BLaER1 (cell line): ENCODE measurements around the gene FOXN3.

Experiments
- H3K27ac ChIP-seq: shearing (Covaris generic); formaldehyde crosslinking; 2 replicates; pipeline ENCODE4 v1.8.1; 2022
- H3K27me3 ChIP-seq: shearing (Covaris generic); formaldehyde crosslinking; 2 replicates; pipeline ENCODE4 v1.8.1; 2022
- H3K36me3 ChIP-seq: shearing (Covaris generic); formaldehyde crosslinking; 2 replicates; pipeline ENCODE4 v1.8.1; 2022
- H3K4me1 ChIP-seq: shearing (Covaris generic); formaldehyde crosslinking; 2 replicates; pipeline ENCODE4 v1.8.1; 2022
- H3K4me2 ChIP-seq: shearing (Covaris generic); formaldehyde crosslinking; 2 replicates; pipeline ENCODE4 v1.8.1; 2022
- H3K4me3 ChIP-seq: shearing (Covaris generic); formaldehyde crosslinking; 2 replicates; pipeline ENCODE4 v1.8.1; 2022
- H3K9ac ChIP-seq: shearing (Covaris generic); formaldehyde crosslinking; 2 replicates; pipeline ENCODE4 v1.8.1; 2022
- H3K9me3 ChIP-seq: shearing (Covaris generic); formaldehyde crosslinking; 2 replicates; pipeline ENCODE4 v1.8.1; 2022
- H4K20me1 ChIP-seq: shearing (Covaris generic); formaldehyde crosslinking; 2 replicates; pipeline ENCODE4 v1.8.1; 2022
- Cebpa-rat ChIP-seq: shearing (Covaris generic); IDR thresholded peaks from 2 replicates; pipeline ENCODE4 v1.8.1; 2022

Gene FOXN3

GRCh38 chr14:89330236-89331002, 86.6 kb downstream of the FOXN3 start:
- Histone ChIP-seq H3K4me1 (peaks cover 24% of the 10 kb centered on the region), H3K27me3 (no peaks in the 10 kb centered on the region), H3K36me3 (peaks cover 74% of the 10 kb centered on the region), H3K9me3 (no peaks in the 10 kb centered on the region; the same call in 1 of the 2 replicates), H3K4me2 (no peak overlapping the region), H3K4me3 (no peak overlapping the region), H3K27ac (no peak overlapping the region), H4K20me1 (peaks cover 41% of the 10 kb centered on the region), H3K9ac (no peak overlapping the region)
- no peak for TF ChIP-seq Cebpa-rat

GRCh38 chr14:89327771-89328212, 89.2 kb downstream of the FOXN3 start:
- TF ChIP-seq Cebpa-rat = no peak
- Histone ChIP-seq H3K36me3 (peaks cover 68% of the 10 kb centered on the region), H3K4me3 (no peak overlapping the region), H3K9ac (no peak overlapping the region), H4K20me1 (peaks cover 64% of the 10 kb centered on the region), H3K9me3 (no peaks in the 10 kb centered on the region), H3K4me2 (no peak overlapping the region), H3K27ac (no peak overlapping the region), H3K27me3 (no peaks in the 10 kb centered on the region), H3K4me1 (peaks cover 50% of the 10 kb centered on the region)

GRCh38 chr14:89325959-89326358, 91.1 kb downstream of the FOXN3 start:
- H3K4me2 ChIP-seq = 0 out of 2 replicates have a peak overlapping the region, but pooled peaks have one; percentile 22
- H3K27me3 ChIP-seq = no peaks in the 10 kb centered on the region
- H3K36me3 ChIP-seq = peaks cover 76% of the 10 kb centered on the region
- no peak overlapping the region for H3K4me3 ChIP-seq
- no peak for TF ChIP-seq Cebpa-rat
- peaks cover 10% of the 10 kb centered on the region for H3K9me3 ChIP-seq
- peaks cover 69% of the 10 kb centered on the region for H4K20me1 ChIP-seq
- no peak overlapping the region for H3K9ac ChIP-seq
- peaks cover 39% of the 10 kb centered on the region for H3K4me1 ChIP-seq
- no peak overlapping the region for H3K27ac ChIP-seq

- H3K4me1 ChIP-seq = peaks cover 38% of the 10 kb centered on the region
- TF ChIP-seq Cebpa-rat = no peak
- no peak overlapping the region for H3K27ac ChIP-seq
- no peak overlapping the region for H3K4me3 ChIP-seq
- peaks cover 15% of the 10 kb centered on the region for H3K9me3 ChIP-seq
- H3K36me3 ChIP-seq = peaks cover 76% of the 10 kb centered on the region
- H3K4me2 ChIP-seq = peak overlapping the region; percentile 22
- peaks cover 69% of the 10 kb centered on the region for H4K20me1 ChIP-seq
- H3K27me3 ChIP-seq = no peaks in the 10 kb centered on the region
- no peak overlapping the region for H3K9ac ChIP-seq
These were observed 91.6 kb downstream of the FOXN3 start for GRCh38 chr14:89325299-89325883.

- peaks cover 22% of the 10 kb centered on the region for H3K9me3 ChIP-seq
- H3K4me3 ChIP-seq = no peak overlapping the region
- peaks cover 69% of the 10 kb centered on the region for H4K20me1 ChIP-seq
- no peaks in the 10 kb centered on the region for H3K27me3 ChIP-seq
- H3K36me3 ChIP-seq = peaks cover 77% of the 10 kb centered on the region
- H3K27ac ChIP-seq = no peak overlapping the region
- TF ChIP-seq Cebpa-rat = no peak
- peak overlapping the region; percentile 50 for H3K4me2 ChIP-seq
- H3K9ac ChIP-seq = no peak overlapping the region
- H3K4me1 ChIP-seq = peaks cover 34% of the 10 kb centered on the region
These were observed 92.3 kb downstream of the FOXN3 start for GRCh38 chr14:89324501-89325298.

- H3K4me2 ChIP-seq = no peak overlapping the region
These were observed 96.5 kb downstream of the FOXN3 start for GRCh38 chr14:89320381-89321000.

GRCh38 chr14:89319687-89320086, 97.3 kb downstream of the FOXN3 start:
- no peak for TF ChIP-seq Cebpa-rat
- Histone ChIP-seq H3K36me3 (peaks cover 74% of the 10 kb centered on the region), H3K27ac (no peak overlapping the region)

More at GRCh38 chr14:89320381-89321000, 96.5 kb downstream of the FOXN3 start:
- TF ChIP-seq Cebpa-rat = no peak
- Histone ChIP-seq H3K27me3 (no peaks in the 10 kb centered on the region), H4K20me1 (peaks cover 48% of the 10 kb centered on the region), H3K4me3 (no peak overlapping the region), H3K4me1 (peaks cover 34% of the 10 kb centered on the region), H3K9me3 (peaks cover 41% of the 10 kb centered on the region), H3K27ac (no peak overlapping the region), H3K9ac (no peak overlapping the region), H3K36me3 (peaks cover 70% of the 10 kb centered on the region)

GRCh38 chr14:89317051-89317691, 99.9 kb downstream of the FOXN3 start:
- peaks cover 63% of the 10 kb centered on the region for H3K9me3 ChIP-seq
- no peak for TF ChIP-seq Cebpa-rat
- no peak overlapping the region for H3K9ac ChIP-seq
- no peak overlapping the region for H3K4me3 ChIP-seq
- H4K20me1 ChIP-seq = peaks cover 20% of the 10 kb centered on the region; the same call in 1 of the 2 replicates
- no peak overlapping the region for H3K27ac ChIP-seq
- H3K36me3 ChIP-seq = peaks cover 83% of the 10 kb centered on the region
- H3K4me1 ChIP-seq = 0 out of 2 replicates have a peak, but pooled peaks cover 4% of the 10 kb centered on the region
- no peak overlapping the region for H3K4me2 ChIP-seq
- H3K27me3 ChIP-seq = no peaks in the 10 kb centered on the region

More at GRCh38 chr14:89319687-89320086, 97.3 kb downstream of the FOXN3 start:
- H3K4me1 ChIP-seq = peaks cover 26% of the 10 kb centered on the region
- no peak overlapping the region for H3K4me2 ChIP-seq
- peaks cover 47% of the 10 kb centered on the region for H3K9me3 ChIP-seq
- no peaks in the 10 kb centered on the region for H3K27me3 ChIP-seq
- H4K20me1 ChIP-seq = peaks cover 44% of the 10 kb centered on the region
- H3K9ac ChIP-seq = no peak overlapping the region
- H3K4me3 ChIP-seq = no peak overlapping the region
